Keratinocyte (primary cell): ENCODE measurements around the gene ZNF883. TPM values are rescaled to one million over a fixed set of nuclear protein-coding genes. Genes with fewer than 3 reads are reported as not detected.

Source experiments
- DNase-seq: peaks from one replicate; pipeline ENCODE4 v3.0.0-alpha.2; 2011; ENCODE audit warnings: low read depth, missing footprints, low spot score
- FAIRE-seq: peaks from 2 replicates; lab custom pipeline; 2011; peaks lifted over from hg19 to GRCh38; lab: Jason Lieb, UNC
- H2AFZ ChIP-seq: 2 replicates; pipeline ENCODE4 v1.6.0; 2012; ENCODE audit warnings: low read length, control low read depth, inconsistent platforms; ENCODE audit not compliant: control insufficient read depth
- H3K27ac ChIP-seq: 2 replicates; pipeline ENCODE4 v1.5.1; 2011; ENCODE audit warnings: low read length; ENCODE audit not compliant: control insufficient read depth, insufficient read depth
- H3K27me3 ChIP-seq: 3 replicates; pipeline ENCODE4 v1.6.0; 2011; ENCODE audit warnings: low read length; ENCODE audit not compliant: control insufficient read depth, insufficient read depth; ENCODE audit errors: extremely low read depth
- H3K36me3 ChIP-seq, 2 experiments: 2 replicates in 1 of 2; 3 replicates in 1 of 2; pipeline ENCODE4 v1.5.1; 2011; ENCODE audit warnings: low read length in 2 of 2, mild to moderate bottlenecking in 1 of 2; ENCODE audit not compliant: control insufficient read depth in 2 of 2, insufficient read depth in 2 of 2; ENCODE audit errors: extremely low read depth in 1 of 2
- H3K4me1 ChIP-seq: 3 replicates; pipeline ENCODE4 v1.5.1; 2011; ENCODE audit warnings: low read length; ENCODE audit not compliant: control insufficient read depth, insufficient read depth; ENCODE audit errors: extremely low read depth
- H3K4me2 ChIP-seq: 3 replicates; pipeline ENCODE4 v1.6.0; 2011; ENCODE audit warnings: low read depth, low read length; ENCODE audit not compliant: control insufficient read depth, insufficient read depth; ENCODE audit errors: extremely low read depth
- H3K4me3 ChIP-seq, 3 experiments: fragments of 200-600 bp in 1 of 3; sonication (generic) in 1 of 3; 2 replicates in 2 of 3; 3 replicates in 1 of 3; pipeline ENCODE4 v1.5.1; 2011 to 2016; ENCODE audit warnings: low read length in 3 of 3, mild to moderate bottlenecking in 3 of 3, control low read depth in 2 of 3, inconsistent platforms in 1 of 3, low read depth in 1 of 3, mixed read lengths in 1 of 3, mixed run types in 1 of 3, moderate library complexity in 1 of 3; ENCODE audit not compliant: control insufficient read depth in 2 of 3, insufficient read depth in 2 of 3; ENCODE audit errors: extremely low read depth in 1 of 3
- H3K79me2 ChIP-seq: 2 replicates; pipeline ENCODE4 v1.6.0; 2012; ENCODE audit warnings: low read length; ENCODE audit not compliant: control insufficient read depth, insufficient read depth
- H3K9ac ChIP-seq: 3 replicates; pipeline ENCODE4 v1.6.0; 2011; ENCODE audit warnings: low read length; ENCODE audit not compliant: control insufficient read depth, insufficient read depth; ENCODE audit errors: extremely low read depth
- H3K9me1 ChIP-seq: 3 replicates; pipeline ENCODE4 v1.6.0; 2011; ENCODE audit warnings: low read length; ENCODE audit not compliant: control insufficient read depth, insufficient read depth; ENCODE audit errors: extremely low read depth
- H3K9me3 ChIP-seq: 2 replicates; pipeline ENCODE4 v1.5.1; 2012; ENCODE audit warnings: low read depth, low read length; ENCODE audit not compliant: control insufficient read depth
- H4K20me1 ChIP-seq: 3 replicates; pipeline ENCODE4 v1.6.0; 2011; ENCODE audit warnings: low read length; ENCODE audit not compliant: control insufficient read depth, insufficient read depth; ENCODE audit errors: extremely low read depth
- EZH2 ChIP-seq: IDR thresholded peaks from one replicate; pipeline ENCODE4 v1.6.1; 2012; ENCODE audit warnings: inconsistent platforms, mild to moderate bottlenecking, low read length, moderate library complexity
- dilution Hi-C: fragments of 300-500 bp; cut with MboI; formaldehyde crosslinking; loops from one replicate; pipeline ENCODE4 v1.7.0; 2020; ENCODE audit warnings: low sequenced_read_pairs; ENCODE audit not compliant: extremely low pct_ligation_motif_present
- polyA plus RNA-seq, 5 experiments: library from polyadenylated mRNA; depleted of rRNA in 3 of 5; stranded (reverse) in 3 of 5; stranded (forward) in 1 of 5; unstranded in 1 of 5; fragments of >200 nt; gene quantifications; 1 replicate in 1 of 5; 2 replicates in 3 of 5; 3 replicates in 1 of 5; pipeline versions ENCODE4 v1.2.1 to v1.2.3, GENCODE V29; 2011 to 2012; ENCODE audit warnings: missing spikeins in 2 of 5, low read depth in 1 of 5, low replicate concordance in 1 of 5
- TF ChIP-seq, protein P1 (sequence below), 3 experiments: IDR thresholded peaks in 1 of 3; conservative IDR thresholded peaks in 1 of 3; optimal IDR thresholded peaks in 1 of 3; 2 replicates in 2 of 3; 3 replicates in 1 of 3; pipeline versions ENCODE3 to v1.5.1; 2011; ENCODE audit warnings: low read length in 3 of 3, mild to moderate bottlenecking in 3 of 3, moderate library complexity in 2 of 3, control low read depth in 1 of 3, inconsistent platforms in 1 of 3; ENCODE audit not compliant: insufficient read depth in 2 of 3; ENCODE audit errors: extremely low read depth in 1 of 3

Gene ZNF883
- polyA plus RNA-seq, 1 donor (not counting 4 experiments of a cell fraction or from before 2014, with no cell fraction given) = 0.98 TPM

DNA sequence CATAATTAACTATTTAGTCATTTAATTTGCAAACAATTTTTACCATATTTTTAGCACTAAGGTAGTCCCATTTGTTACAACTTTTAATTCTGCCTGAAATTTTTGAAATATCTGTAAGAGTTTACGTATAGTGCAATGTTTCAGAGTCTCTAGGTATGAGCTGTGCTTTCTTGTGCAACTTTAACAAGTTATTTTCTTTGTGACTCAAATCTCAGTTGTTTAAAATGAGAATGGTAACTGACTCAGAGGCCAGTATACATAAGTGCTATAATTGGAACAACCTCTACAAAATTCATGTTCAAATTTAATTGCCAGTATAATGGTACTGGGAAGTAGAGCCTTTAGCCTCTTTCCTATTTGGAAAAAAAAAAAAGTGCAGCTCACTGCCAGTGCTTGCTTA is 14.2 kb upstream of the ZNF883 start:
- Histone ChIP-seq H3K9me3 (no peaks in the 10 kb centered on the region), H3K27me3 (no peaks in the 10 kb centered on the region), H3K4me2 (no peak overlapping the region), H3K27ac (no peak overlapping the region), H3K79me2 (no peaks in the 10 kb centered on the region), H3K4me3 (no peak overlapping the region), H3K36me3 (no peaks in the 10 kb centered on the region), H4K20me1 (no peaks in the 10 kb centered on the region), H3K9ac (no peak overlapping the region), H3K9me1 (no peaks in the 10 kb centered on the region), H3K4me1 (no peaks in the 10 kb centered on the region), H2AFZ (no peak overlapping the region)
- DNase-seq = no peak
- FAIRE-seq = no peak
- TF ChIP-seq, protein P1, sequence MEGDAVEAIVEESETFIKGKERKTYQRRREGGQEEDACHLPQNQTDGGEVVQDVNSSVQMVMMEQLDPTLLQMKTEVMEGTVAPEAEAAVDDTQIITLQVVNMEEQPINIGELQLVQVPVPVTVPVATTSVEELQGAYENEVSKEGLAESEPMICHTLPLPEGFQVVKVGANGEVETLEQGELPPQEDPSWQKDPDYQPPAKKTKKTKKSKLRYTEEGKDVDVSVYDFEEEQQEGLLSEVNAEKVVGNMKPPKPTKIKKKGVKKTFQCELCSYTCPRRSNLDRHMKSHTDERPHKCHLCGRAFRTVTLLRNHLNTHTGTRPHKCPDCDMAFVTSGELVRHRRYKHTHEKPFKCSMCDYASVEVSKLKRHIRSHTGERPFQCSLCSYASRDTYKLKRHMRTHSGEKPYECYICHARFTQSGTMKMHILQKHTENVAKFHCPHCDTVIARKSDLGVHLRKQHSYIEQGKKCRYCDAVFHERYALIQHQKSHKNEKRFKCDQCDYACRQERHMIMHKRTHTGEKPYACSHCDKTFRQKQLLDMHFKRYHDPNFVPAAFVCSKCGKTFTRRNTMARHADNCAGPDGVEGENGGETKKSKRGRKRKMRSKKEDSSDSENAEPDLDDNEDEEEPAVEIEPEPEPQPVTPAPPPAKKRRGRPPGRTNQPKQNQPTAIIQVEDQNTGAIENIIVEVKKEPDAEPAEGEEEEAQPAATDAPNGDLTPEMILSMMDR (optimal IDR thresholded peaks at IDR 0.05 in 1 of 3, IDR thresholded peaks at IDR 0.05 in 1 of 3, conservative IDR thresholded peaks at IDR 0.05 in 1 of 3; ENCODE audit: extremely low read depth in 1 of 3, insufficient read depth in 2 of 3, low read length in 3 of 3) = no peak
- no peak for TF ChIP-seq EZH2
- dilution Hi-C loops = no loop called here

- DNase-seq = no peak
- no peaks in the 10 kb centered on the region for H3K79me2 ChIP-seq
- peaks cover 2% of the 10 kb centered on the region for H3K9me3 ChIP-seq
- no peaks in the 10 kb centered on the region for H3K4me1 ChIP-seq
- dilution Hi-C loops = no loop called here
- H3K9ac ChIP-seq = no peak overlapping the region
- H3K4me3 ChIP-seq = no peak overlapping the region
- H4K20me1 ChIP-seq = no peaks in the 10 kb centered on the region
- no peak overlapping the region for H3K4me2 ChIP-seq
- no peak for TF ChIP-seq EZH2
- TF ChIP-seq, protein P1 (optimal IDR thresholded peaks at IDR 0.05 in 1 of 3, IDR thresholded peaks at IDR 0.05 in 1 of 3, conservative IDR thresholded peaks at IDR 0.05 in 1 of 3; ENCODE audit: extremely low read depth in 1 of 3, insufficient read depth in 2 of 3, low read length in 3 of 3) = no peak
- no peaks in the 10 kb centered on the region for H3K27me3 ChIP-seq
- no peak overlapping the region for H3K27ac ChIP-seq
- no peaks in the 10 kb centered on the region for H3K9me1 ChIP-seq
- H2AFZ ChIP-seq = no peak overlapping the region
- H3K36me3 ChIP-seq = no peaks in the 10 kb centered on the region
- no peak for FAIRE-seq
These were observed 6.3 kb upstream of the ZNF883 start for GRCh38 chr9:113018247-113018646.
